ENCODE results near the gene PEMT. TPM values are rescaled to one million over a fixed set of nuclear protein-coding genes. Genes with fewer than 3 reads are reported as not detected.

PEMT gene
- total RNA-seq, 1 experiment from 2014 or later = 18.9 TPM

DNA sequence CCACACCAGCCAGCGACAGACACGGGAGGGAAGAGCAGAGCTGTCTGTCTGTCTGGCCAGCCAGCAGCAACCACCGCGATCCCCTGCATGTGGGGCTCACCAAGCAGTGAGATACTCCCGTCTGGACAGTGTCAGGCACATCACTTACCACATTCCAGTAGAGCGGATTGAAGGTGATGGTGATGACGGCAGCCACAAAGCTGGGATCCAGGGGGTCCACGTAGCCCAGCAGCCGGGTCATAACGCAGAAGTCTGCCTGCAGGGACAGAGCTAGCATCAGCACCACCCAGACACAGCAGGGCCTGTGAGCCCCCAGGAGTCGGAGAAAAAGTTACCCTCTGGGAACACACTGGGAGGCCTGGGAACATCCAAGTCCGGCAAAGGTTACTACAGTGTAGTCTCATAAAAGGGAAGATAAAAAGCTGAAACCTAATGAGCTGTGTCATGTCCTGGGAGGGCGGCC is 14.7 kb downstream of the PEMT start:
- no peak for DNase-seq (ENCODE audit: low read depth)
- in situ Hi-C loops (cut with HindIII; ENCODE audit: low pct_unique_long_range_greater_than_20kb, low sequenced_read_pairs) = no loop called here

- in situ Hi-C loops (cut with HindIII; ENCODE audit: low pct_unique_long_range_greater_than_20kb, low sequenced_read_pairs) = no loop called here
- DNase-seq (ENCODE audit: low read depth) = no peak
Measured at GRCh38 chr17:17575360-17576251, 15.9 kb downstream of the PEMT start.

- in situ Hi-C loops (cut with HindIII; ENCODE audit: low pct_unique_long_range_greater_than_20kb, low sequenced_read_pairs) = no loop called here
- no peak for DNase-seq (ENCODE audit: low read depth)
Measured at GRCh38 chr17:17573912-17574311, 17.6 kb downstream of the PEMT start.

DNA sequence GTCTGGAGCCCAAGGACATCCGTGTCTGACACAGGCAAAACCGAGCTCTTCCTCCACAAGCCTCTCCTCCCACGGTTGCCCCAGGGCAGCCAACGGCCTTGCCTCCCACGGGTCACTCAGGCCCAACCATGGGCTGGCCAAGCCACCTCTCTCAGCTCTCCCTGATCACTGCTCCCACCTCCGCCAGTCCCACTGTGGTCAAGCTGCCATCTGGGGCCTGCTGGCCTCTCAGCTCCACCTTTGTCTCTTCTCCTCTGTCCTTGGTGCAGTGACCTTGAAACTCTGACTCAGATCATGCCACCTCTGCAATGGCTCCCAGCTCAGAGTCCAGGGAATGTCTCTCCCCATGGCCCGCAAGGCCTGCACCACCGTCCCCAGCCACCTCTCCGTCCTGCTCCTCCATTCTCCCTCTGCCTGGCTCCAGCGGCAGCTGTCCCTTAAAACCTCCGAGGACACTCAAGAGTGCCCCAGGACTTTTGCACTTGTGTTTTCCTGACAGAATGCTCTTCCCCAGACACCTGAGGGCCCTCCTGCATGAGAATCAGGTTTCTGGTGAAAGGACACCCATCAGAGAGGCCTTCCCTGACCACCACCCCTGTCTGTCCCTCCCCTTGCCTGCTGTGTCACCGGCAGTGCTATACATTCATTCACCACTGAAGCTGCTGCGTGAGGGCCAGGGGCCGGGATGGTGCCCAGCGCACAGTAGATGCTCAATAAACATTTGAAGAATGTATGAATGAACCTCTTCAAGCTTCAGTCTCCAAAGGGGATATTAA is 19.3 kb downstream of the PEMT start:
- no peak for DNase-seq (ENCODE audit: low read depth)
- in situ Hi-C loops (cut with HindIII; ENCODE audit: low pct_unique_long_range_greater_than_20kb, low sequenced_read_pairs) = no loop called here

DNA sequence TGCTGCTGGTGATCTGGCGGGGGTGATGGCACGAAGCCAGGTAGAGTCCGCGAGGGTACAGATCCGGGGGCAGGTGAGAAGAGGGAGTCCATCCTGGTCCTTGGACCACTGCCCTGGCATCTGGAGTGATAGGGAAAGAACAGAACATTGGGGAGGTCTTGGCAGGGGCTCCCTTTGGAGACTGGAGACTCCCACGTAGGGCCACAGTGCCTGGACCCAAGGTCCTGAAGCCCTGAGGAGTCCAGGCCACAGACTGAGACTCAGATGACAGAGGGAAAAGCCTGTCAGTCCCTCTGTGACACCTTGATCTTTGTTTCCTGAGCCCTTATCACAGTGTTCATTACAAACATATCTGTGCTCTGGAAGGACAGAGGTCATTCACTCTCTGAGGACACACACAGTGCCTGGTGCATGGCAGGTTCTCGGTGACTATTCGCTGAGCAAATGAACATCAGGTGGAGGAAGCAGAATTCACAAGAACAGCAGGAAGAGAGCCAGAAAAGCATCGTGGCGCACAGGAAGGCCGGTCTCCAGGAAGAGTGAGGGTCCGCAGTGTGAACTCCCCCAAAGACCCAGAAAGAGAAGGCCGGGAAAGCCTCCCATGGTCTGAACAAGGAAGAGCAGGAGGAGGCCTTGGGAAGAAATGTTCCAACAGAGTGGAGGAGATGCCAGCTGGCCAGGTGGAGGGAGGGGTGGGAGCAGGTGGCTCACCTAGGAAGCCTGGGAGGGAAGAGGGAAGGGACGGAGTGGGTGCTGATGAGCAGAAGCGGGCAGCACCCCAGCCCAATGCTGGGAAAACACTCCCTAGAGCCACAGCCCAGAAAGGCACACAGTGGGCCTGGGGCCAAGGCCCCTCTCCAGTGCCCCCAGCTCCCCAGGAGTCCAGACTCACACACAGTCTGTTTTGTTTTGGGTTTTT is 20.5 kb downstream of the PEMT start:
- in situ Hi-C loops (cut with HindIII; ENCODE audit: low pct_unique_long_range_greater_than_20kb, low sequenced_read_pairs) = no loop called here
- DNase-seq (ENCODE audit: low read depth) = no peak

DNA sequence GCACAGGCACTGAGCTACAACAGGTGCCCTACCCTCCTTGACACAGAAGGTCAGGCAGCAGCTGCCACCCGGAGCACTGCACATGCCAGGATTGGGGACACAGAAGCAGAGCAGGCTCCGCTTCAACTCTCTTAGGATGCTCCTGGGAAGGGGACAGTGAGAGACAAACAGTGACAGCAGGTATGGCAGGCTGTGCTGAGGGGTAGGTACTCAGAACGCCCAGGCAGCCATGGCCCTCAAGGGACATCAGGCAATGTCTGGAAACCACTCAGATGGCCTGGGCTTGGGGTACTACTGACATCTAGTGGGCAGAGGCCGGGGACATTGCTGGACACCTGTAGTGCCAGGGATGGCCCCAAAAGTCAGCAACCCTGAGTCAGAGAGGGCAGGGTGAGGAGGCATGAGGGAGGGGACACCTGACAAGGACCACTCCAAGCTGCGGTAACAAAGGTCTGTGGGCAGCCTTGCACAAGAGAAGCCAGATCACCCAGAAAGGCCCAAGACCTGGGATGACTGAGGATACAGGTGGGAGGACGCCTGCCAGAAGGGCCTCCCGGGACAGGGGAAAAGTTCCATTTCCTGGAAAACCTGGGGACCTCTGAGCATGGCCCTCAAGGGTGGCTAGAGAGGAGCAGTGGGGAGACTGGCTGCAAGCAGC is 21.2 kb downstream of the PEMT start:
- DNase-seq (ENCODE audit: low read depth) = no peak
- in situ Hi-C loops (cut with HindIII; ENCODE audit: low pct_unique_long_range_greater_than_20kb, low sequenced_read_pairs) = no loop called here

DNA sequence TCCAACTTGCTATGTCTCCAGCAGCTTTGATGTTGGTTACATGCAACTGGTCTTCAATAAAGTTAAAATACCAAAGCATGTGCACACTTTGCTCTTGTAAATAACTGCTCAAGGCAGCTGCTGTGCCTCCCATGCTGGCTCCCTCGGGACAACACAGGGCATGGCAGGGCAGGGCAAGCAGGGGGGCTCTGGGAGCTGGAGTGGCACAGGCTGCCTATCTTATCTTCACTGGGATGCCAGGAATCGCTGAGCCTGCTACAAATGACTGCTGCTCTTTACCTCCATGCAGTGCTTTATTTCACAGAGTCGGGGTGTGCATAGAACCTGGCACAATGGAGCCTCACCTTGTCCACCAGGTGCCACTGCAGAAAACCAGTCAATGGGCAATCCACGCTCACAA is 21.8 kb downstream of the PEMT start:
- DNase-seq (ENCODE audit: low read depth) = no peak
- in situ Hi-C loops (cut with HindIII; ENCODE audit: low pct_unique_long_range_greater_than_20kb, low sequenced_read_pairs) = no loop called here

- DNase-seq (ENCODE audit: low read depth) = no peak
Measured at GRCh38 chr17:17568772-17569195, 22.7 kb downstream of the PEMT start.

DNA sequence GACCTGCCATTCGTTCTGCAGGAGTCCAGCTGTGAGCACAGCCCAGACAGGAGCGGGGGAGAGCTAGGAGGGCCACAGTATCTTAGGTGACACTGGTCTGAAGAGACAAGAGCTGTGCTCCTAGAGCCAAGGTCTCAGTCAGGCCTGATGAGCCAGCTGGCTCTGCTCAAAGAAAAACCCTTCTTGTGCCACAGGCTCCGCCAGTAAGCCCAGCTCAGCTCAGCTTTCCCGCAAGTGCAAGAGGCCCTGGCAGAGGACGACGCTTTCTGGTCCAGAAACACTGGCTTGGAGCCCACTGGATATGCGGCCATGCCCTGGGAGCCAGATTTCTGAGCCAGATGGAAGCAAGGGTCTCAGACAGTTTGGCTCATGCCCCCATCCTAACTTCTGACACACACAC is 23.9 kb downstream of the PEMT start:
- no peak for DNase-seq (ENCODE audit: low read depth)
- in situ Hi-C loops (cut with HindIII; ENCODE audit: low pct_unique_long_range_greater_than_20kb, low sequenced_read_pairs) = no loop called here

More at GRCh38 chr17:17568772-17569195, 22.7 kb downstream of the PEMT start:
- in situ Hi-C loops (cut with HindIII; ENCODE audit: low pct_unique_long_range_greater_than_20kb, low sequenced_read_pairs) = no loop called here

DNA sequence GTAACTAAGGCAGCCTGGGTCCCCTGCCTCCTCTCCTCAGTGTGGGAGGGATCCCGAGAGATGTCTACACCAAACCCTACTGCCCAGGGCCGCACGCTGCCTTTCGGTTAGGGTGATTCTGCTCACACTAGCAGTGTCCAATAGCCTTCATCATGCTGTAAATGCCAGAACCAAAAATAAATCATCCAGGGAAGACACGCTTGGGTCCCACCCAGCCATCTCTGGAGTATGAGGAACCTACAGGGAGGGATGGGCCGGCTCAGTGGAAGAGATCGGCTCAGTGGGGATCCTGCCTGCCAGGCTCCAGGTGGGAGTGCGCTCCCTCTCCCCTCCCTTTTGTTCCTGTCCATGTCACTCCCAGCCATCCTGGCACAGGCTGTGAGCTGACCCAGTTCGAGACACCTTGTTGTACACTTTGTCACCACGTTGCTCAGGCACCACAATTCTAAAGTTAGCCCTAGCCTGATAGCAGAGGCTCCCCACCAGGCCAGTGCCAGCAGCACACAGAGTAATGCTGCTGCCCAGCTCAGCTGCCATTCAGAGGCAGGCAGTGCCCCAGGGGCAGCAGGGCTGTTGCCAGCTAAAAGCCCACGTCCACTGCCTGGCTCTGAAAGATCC is 24.5 kb downstream of the PEMT start:
- in situ Hi-C loops (cut with HindIII; ENCODE audit: low pct_unique_long_range_greater_than_20kb, low sequenced_read_pairs) = no loop called here
- no peak for DNase-seq (ENCODE audit: low read depth)

DNA sequence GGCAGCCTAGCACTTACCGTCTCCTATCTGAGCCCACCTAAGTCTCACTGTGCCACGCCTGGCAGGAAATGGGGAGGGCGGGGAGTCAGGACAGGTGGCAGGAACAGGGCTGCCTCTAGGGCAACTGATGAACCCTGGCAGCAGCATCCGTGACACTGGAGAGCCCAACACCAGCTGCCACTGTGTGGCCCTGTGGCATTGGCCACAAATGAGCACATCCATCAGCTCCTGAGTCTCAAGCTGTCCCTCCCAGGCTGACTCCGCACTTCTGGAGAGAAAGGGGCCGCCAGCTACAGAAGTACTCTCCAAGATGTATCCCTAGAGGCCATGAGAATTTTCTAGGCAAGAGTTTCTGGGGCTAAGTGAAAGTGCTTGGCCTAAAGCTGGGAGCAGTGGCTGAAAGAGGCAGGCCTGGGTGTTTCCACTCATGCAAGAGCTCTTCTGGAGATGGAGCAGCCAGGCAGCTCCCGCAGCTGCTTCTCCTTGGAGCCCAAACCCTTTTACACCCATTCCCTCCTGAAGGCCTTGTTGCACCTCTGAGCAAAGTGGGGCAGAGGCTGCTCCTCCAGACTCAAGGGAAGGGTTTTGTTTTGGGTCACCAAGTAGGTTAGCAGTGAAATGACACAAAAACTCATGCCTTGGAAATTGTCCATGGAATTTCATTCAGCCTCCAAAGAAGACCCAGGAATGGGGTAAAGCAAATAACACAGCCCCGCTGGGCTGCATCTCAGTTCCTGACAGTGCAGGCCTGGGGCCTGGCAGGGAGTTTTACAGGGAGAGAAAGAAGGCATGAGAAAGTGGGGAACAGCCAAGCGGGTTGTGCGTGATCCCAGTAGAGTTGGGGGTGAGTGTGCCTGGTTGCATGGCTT is 25.8 kb downstream of the PEMT start:
- in situ Hi-C loops (cut with HindIII; ENCODE audit: low pct_unique_long_range_greater_than_20kb, low sequenced_read_pairs) = no loop called here
- no peak for DNase-seq (ENCODE audit: low read depth)

GRCh38 chr17:17564896-17565295 is 26.6 kb downstream of the PEMT start:
- DNase-seq (ENCODE audit: low read depth) = no peak
- in situ Hi-C loops (cut with HindIII; ENCODE audit: low pct_unique_long_range_greater_than_20kb, low sequenced_read_pairs) = no loop called here

- no peak for DNase-seq (ENCODE audit: low read depth)
- in situ Hi-C loops (cut with HindIII; ENCODE audit: low pct_unique_long_range_greater_than_20kb, low sequenced_read_pairs) = no loop called here
Measured at GRCh38 chr17:17564323-17564722, 27.2 kb downstream of the PEMT start.

DNA sequence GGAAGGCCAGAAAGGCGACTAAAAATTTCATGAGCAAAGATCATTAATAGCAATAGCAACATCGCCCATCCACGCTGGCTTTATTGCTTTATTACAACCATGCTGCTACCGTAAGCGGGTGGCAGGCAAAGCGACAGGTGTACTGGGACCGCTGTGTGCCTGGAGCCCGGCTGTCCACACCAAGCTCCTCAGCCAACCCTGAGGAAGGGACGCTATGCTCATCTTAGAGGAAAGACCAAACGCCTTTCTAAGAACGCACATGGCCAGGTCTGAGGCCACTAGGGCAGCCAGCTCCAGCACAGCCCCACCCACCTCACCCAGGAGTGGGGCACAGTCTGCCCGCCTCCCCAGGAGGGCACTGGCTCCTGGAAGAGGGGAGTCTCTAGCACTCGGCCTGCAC is 28.0 kb downstream of the PEMT start:
- in situ Hi-C loops (cut with HindIII; ENCODE audit: low pct_unique_long_range_greater_than_20kb, low sequenced_read_pairs) = no loop called here
- DNase-seq (ENCODE audit: low read depth) = no peak

- DNase-seq (ENCODE audit: low read depth) = no peak
- in situ Hi-C loops (cut with HindIII; ENCODE audit: low pct_unique_long_range_greater_than_20kb, low sequenced_read_pairs) = no loop called here
Measured at GRCh38 chr17:17562146-17562511, 29.4 kb downstream of the PEMT start.

DNA sequence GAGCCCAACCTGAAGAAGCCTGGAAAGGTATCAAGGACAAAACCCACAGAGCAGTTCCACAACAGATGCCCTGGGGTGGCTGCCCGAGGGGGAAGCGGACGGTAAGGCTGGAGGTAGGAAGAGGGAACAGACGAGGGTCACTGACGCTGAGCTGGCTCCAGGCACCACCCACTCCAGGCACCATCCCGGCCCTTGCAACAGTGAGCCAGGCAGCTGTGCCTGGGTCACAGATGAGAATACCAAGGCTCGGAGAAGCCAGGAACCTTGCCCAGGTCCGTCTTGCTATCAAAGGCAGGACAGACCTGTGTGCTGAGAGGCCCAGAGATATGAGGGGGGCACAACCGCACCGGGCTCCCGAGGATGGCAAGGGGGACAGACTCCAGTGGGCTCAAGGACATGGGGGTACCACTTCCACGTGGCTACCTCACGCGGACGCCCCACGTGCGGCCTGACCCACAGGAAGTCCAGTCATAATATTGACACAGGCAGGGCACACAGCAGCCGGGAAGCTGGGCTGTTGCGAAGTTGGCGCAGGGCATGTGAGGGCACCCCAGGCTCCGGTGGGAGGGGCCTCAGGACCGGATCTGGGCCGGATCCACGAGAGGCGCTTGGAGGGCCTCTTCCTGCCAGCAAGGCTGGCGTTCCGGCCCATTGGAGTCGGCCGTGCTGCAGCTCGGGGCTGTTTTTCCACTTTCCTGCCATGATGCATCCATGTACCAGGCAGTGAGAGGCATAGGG is 29.9 kb downstream of the PEMT start:
- no peak for DNase-seq (ENCODE audit: low read depth)
- in situ Hi-C loops (cut with HindIII; ENCODE audit: low pct_unique_long_range_greater_than_20kb, low sequenced_read_pairs) = no loop called here
